H1 (cell line): ENCODE results near the gene FOXC1. TPM values are rescaled to one million over a fixed set of nuclear protein-coding genes. Genes with fewer than 3 reads are reported as not detected.

ENCODE experiments used
- CTCF ChIA-PET: fragments of 300-600 bp; sonication (Branson Sonifier 250); formaldehyde crosslinking; loops from one replicate; lab custom pipeline; 2021; ENCODE audit not compliant: partially characterized antibody; lab: Charles Lee
- POLR2A ChIA-PET: fragments of 300-600 bp; sonication (Branson Sonifier 250); formaldehyde crosslinking; loops from one replicate; lab custom pipeline; 2021; ENCODE audit warnings: inconsistent platforms; ENCODE audit not compliant: partially characterized antibody; lab: Charles Lee
- DNase-seq, 2 experiments: peaks; one replicate each; pipeline versions ENCODE4 v3.0.0 to v3.0.0-alpha.2; 2010 to 2022; ENCODE audit warnings: low spot score in 2 of 2, low read depth in 1 of 2, mixed read lengths in 1 of 2
- FAIRE-seq: peaks from 2 replicates; lab custom pipeline; 2011; peaks lifted over from hg19 to GRCh38; lab: Jason Lieb, UNC
- H2AFZ ChIP-seq: 2 replicates; pipeline ENCODE4 v1.8.1; 2012; ENCODE audit warnings: low read length, inconsistent platforms
- H2AK5ac ChIP-seq: 2 replicates; pipeline ENCODE4 v1.6.1; 2013; ENCODE audit warnings: low read depth, low read length
- H2BK120ac ChIP-seq: replicated peaks from 2 replicates; pipeline ENCODE3; 2013; ENCODE audit warnings: low read depth, low read length, inconsistent platforms
- H2BK12ac ChIP-seq: 2 replicates; pipeline ENCODE4 v1.6.1; 2013; ENCODE audit warnings: low read depth, low read length
- H2BK15ac ChIP-seq: 2 replicates; pipeline ENCODE4 v1.6.1; 2013; ENCODE audit warnings: low read length
- H2BK20ac ChIP-seq: 2 replicates; pipeline ENCODE4 v1.6.1; 2013; ENCODE audit warnings: low read length
- H2BK5ac ChIP-seq: 2 replicates; pipeline ENCODE4 v1.6.1; 2013; ENCODE audit warnings: low read depth, low read length
- H3K14ac ChIP-seq: 2 replicates; pipeline ENCODE4 v1.6.1; 2013; ENCODE audit warnings: inconsistent platforms; ENCODE audit not compliant: insufficient read length
- H3K18ac ChIP-seq: 2 replicates; pipeline ENCODE4 v1.6.1; 2013; ENCODE audit warnings: low read length; ENCODE audit errors: extremely low read depth
- H3K23ac ChIP-seq: 2 replicates; pipeline ENCODE4 v1.6.1; 2013; ENCODE audit warnings: inconsistent platforms; ENCODE audit not compliant: insufficient read length
- H3K23me2 ChIP-seq: 2 replicates; pipeline ENCODE4 v1.6.1; 2013; ENCODE audit warnings: low read depth, low read length
- H3K27ac ChIP-seq: 2 replicates; pipeline ENCODE4 v1.6.1; 2011; ENCODE audit warnings: low read depth, low read length, inconsistent platforms
- H3K27me3 ChIP-seq, 4 experiments: replicated peaks in 1 of 4; 1 replicate in 1 of 4; 2 replicates in 3 of 4; pipeline versions ENCODE4 v1.6.1 to v1.8.1; 2011 to 2013; ENCODE audit warnings: low read length in 3 of 4, mild to moderate bottlenecking in 3 of 4, inconsistent platforms in 2 of 4, mixed read lengths in 2 of 4, moderate library complexity in 1 of 4; ENCODE audit not compliant: control insufficient read depth in 3 of 4, insufficient read depth in 3 of 4; ENCODE audit errors: extremely low read depth in 1 of 4
- H3K36me3 ChIP-seq, 4 experiments: 2 replicates each; pipeline versions ENCODE4 v1.6.1 to v1.8.1; 2011 to 2013; ENCODE audit warnings: mild to moderate bottlenecking in 4 of 4, low read length in 3 of 4, moderate library complexity in 2 of 4, control low read depth in 1 of 4, inconsistent platforms in 1 of 4; ENCODE audit not compliant: insufficient read depth in 4 of 4, control insufficient read depth in 2 of 4
- H3K4ac ChIP-seq: replicated peaks from 2 replicates; pipeline ENCODE3; 2013; ENCODE audit warnings: low read length, low read depth, mixed read lengths, inconsistent platforms; ENCODE audit not compliant: insufficient read length
- H3K4me1 ChIP-seq, 4 experiments: replicated peaks in 1 of 4; 1 replicate in 1 of 4; 2 replicates in 3 of 4; pipeline versions ENCODE4 v1.6.1 to v1.8.1; 2011 to 2013; ENCODE audit warnings: low read length in 3 of 4, inconsistent platforms in 2 of 4, mixed read lengths in 1 of 4; ENCODE audit not compliant: insufficient read depth in 4 of 4, control insufficient read depth in 3 of 4
- H3K4me2 ChIP-seq, 2 experiments: 2 replicates each; pipeline versions ENCODE4 v1.6.1 to v1.8.1; 2011 to 2013; ENCODE audit warnings: low read depth in 2 of 2, low read length in 2 of 2, control low read depth in 1 of 2, inconsistent platforms in 1 of 2, mild to moderate bottlenecking in 1 of 2; ENCODE audit not compliant: insufficient read depth in 1 of 2
- H3K4me3 ChIP-seq, 4 experiments: fragments of 200-600, 300-600 bp in 1 of 4; sonication (generic), shearing (Covaris generic), sonication (Bioruptor Twin) in 1 of 4; 2 replicates each; pipeline versions ENCODE4 v1.5.1 to v1.8.1; 2011 to 2016; ENCODE audit warnings: low read length in 4 of 4, low read depth in 3 of 4, control low read depth in 2 of 4, inconsistent platforms in 2 of 4, mild to moderate bottlenecking in 2 of 4, mixed read lengths in 1 of 4, moderate library complexity in 1 of 4; ENCODE audit not compliant: insufficient read depth in 2 of 4; ENCODE audit errors: extremely low read depth in 1 of 4
- H3K56ac ChIP-seq: replicated peaks from 2 replicates; pipeline ENCODE3; 2013; ENCODE audit warnings: low read depth, mild to moderate bottlenecking, mixed read lengths, low read length, inconsistent platforms; ENCODE audit not compliant: insufficient read length
- H3K79me1 ChIP-seq: 2 replicates; pipeline ENCODE4 v1.6.1; 2013; ENCODE audit warnings: low read depth, low read length, control low read depth
- H3K79me2 ChIP-seq, 2 experiments: 2 replicates each; pipeline versions ENCODE4 v1.6.1 to v1.8.1; 2012 to 2013; ENCODE audit warnings: low read length in 2 of 2, mild to moderate bottlenecking in 2 of 2, inconsistent platforms in 1 of 2; ENCODE audit not compliant: insufficient read depth in 2 of 2, control insufficient read depth in 1 of 2
- H3K9ac ChIP-seq, 4 experiments: replicated peaks in 1 of 4; 1 replicate in 1 of 4; 2 replicates in 3 of 4; pipeline versions ENCODE4 v1.6.1 to v1.8.1; 2011 to 2013; ENCODE audit warnings: low read depth in 3 of 4, low read length in 3 of 4, control low read depth in 2 of 4, mild to moderate bottlenecking in 2 of 4, moderate library complexity in 2 of 4, inconsistent platforms in 1 of 4; ENCODE audit errors: extremely low read depth in 1 of 4
- H3K9me3 ChIP-seq, 2 experiments: 2 replicates each; pipeline versions ENCODE4 v1.6.1 to v1.8.1; 2012 to 2013; ENCODE audit warnings: mild to moderate bottlenecking in 2 of 2, moderate library complexity in 2 of 2, control low read depth in 1 of 2, inconsistent platforms in 1 of 2, low read depth in 1 of 2, low read length in 1 of 2, mixed read lengths in 1 of 2; ENCODE audit not compliant: insufficient read depth in 2 of 2
- H4K20me1 ChIP-seq, 2 experiments: replicated peaks in 1 of 2; 2 replicates each; pipeline versions ENCODE3 to v1.8.1; 2011 to 2013; ENCODE audit warnings: inconsistent platforms in 2 of 2, low read length in 2 of 2, mild to moderate bottlenecking in 1 of 2; ENCODE audit not compliant: insufficient read depth in 2 of 2, control insufficient read depth in 1 of 2
- H4K5ac ChIP-seq: 2 replicates; pipeline ENCODE4 v1.6.1; 2013; ENCODE audit warnings: low read length, low read depth, mixed read lengths, inconsistent platforms; ENCODE audit not compliant: insufficient read length
- H4K8ac ChIP-seq: 2 replicates; pipeline ENCODE4 v1.8.0; 2013; ENCODE audit warnings: mild to moderate bottlenecking, moderate library complexity, low read length, inconsistent platforms; ENCODE audit not compliant: insufficient read depth; ENCODE audit errors: extremely low read depth
- H4K91ac ChIP-seq: replicated peaks from 2 replicates; pipeline ENCODE3; 2013; ENCODE audit warnings: low read length, mixed read lengths, inconsistent platforms; ENCODE audit not compliant: insufficient read length
- ATF3 ChIP-seq: IDR thresholded peaks from 2 replicates; pipeline ENCODE4 v1.6.1; 2011; ENCODE audit warnings: low read depth, mild to moderate bottlenecking, low read length; ENCODE audit not compliant: insufficient read depth
- CBX8 ChIP-seq: fragments of 300-800, 300-1000 bp; sonication (generic); IDR thresholded peaks from 2 replicates; pipeline ENCODE4 v1.7.1; 2016; ENCODE audit warnings: low read depth, low read length, borderline replicate concordance
- CTBP2 ChIP-seq: IDR thresholded peaks from 2 replicates; pipeline ENCODE4 v1.7.0; 2011; ENCODE audit warnings: borderline replicate concordance, mild to moderate bottlenecking, moderate library complexity, mixed read lengths, low read length; ENCODE audit not compliant: insufficient read depth, insufficient read length
- JUND ChIP-seq: IDR thresholded peaks from 2 replicates; pipeline ENCODE4 v1.6.1; 2011; ENCODE audit warnings: mild to moderate bottlenecking, improper control_type of control experiment, low read length
- KDM5A ChIP-seq: fragments of 200-600 bp; IDR thresholded peaks from 2 replicates; pipeline ENCODE4 v1.7.1; 2012; ENCODE audit warnings: mild to moderate bottlenecking, low read length, inconsistent platforms, mixed read lengths
- SAP30 ChIP-seq: fragments of 300-600 bp; sonication (generic); IDR thresholded peaks from 2 replicates; pipeline ENCODE4 v1.7.1; 2012; ENCODE audit warnings: low read length, moderate library complexity, mild to moderate bottlenecking, inconsistent platforms; ENCODE audit not compliant: insufficient read depth, insufficient replicate concordance
- SIN3A ChIP-seq, 2 experiments: IDR thresholded peaks in 1 of 2; conservative IDR thresholded peaks in 1 of 2; 2 replicates each; pipeline ENCODE4 v1.6.1; 2011 to 2012; ENCODE audit warnings: low read length in 2 of 2, improper control_type of control experiment in 1 of 2, low read depth in 1 of 2, mild to moderate bottlenecking in 1 of 2
- TCF12 ChIP-seq: IDR thresholded peaks from 2 replicates; pipeline ENCODE4 v1.6.1; 2011; ENCODE audit warnings: low read depth, mild to moderate bottlenecking, low read length
- USF2 ChIP-seq: IDR thresholded peaks from 2 replicates; pipeline ENCODE4 v1.6.1; 2011; ENCODE audit warnings: low read length, improper control_type of control experiment
- WGBS, 2 experiments: shearing (Covaris generic) in 1 of 2; methylation state at CpG; one replicate each; pipeline versions ENCODE4 v1.1.6 to v1.1.7; 2013 to 2015; ENCODE audit warnings: low lambda C conversion rate in 2 of 2, mixed read lengths in 2 of 2, inconsistent platforms in 1 of 2, low coverage in 1 of 2, missing lambda C conversion rate in 1 of 2; ENCODE audit not compliant: insufficient replicate concordance in 2 of 2, insufficient coverage in 1 of 2, insufficient read length in 1 of 2; ENCODE audit errors: extremely low coverage in 1 of 2, missing lambda C conversion rate in 1 of 2; 5-methylcytosine and 5-hydroxymethylcytosine counted together
- polyA plus RNA-seq, 7 experiments: library from polyadenylated mRNA; depleted of rRNA in 3 of 7; stranded (reverse) in 5 of 7; unstranded in 2 of 7; fragments of >200 nt in 5 of 7; fragments of 200-250 nt in 2 of 7; gene quantifications; 1 replicate in 5 of 7; 2 replicates in 1 of 7; 4 replicates in 1 of 7; pipeline versions ENCODE4 v1.2.1 to v1.2.3, GENCODE V29; 2011 to 2013; ENCODE audit warnings: missing spikeins in 2 of 7, mixed read lengths in 2 of 7
- total RNA-seq: library from RNA; stranded (reverse); fragmentation: NEBNext Ultra II Directional; extraction: Animal tissue kit (Norgen Biotek cat#: 25700); gene quantifications from 2 replicates; pipeline ENCODE4 v1.2.1, GENCODE V29; 2021

FOXC1 gene
- total and polyA plus RNA-seq, 2 of the 8 experiments (the other 6 are each of a cell fraction or from before 2014, with no cell fraction given) = 0.22 TPM; not detected in 1

- Histone ChIP-seq H3K56ac (no peak overlapping the region), H3K79me1 (no peaks in the 10 kb centered on the region), H3K18ac (no peak overlapping the region), H3K4me2 (no peak overlapping the region), H3K27ac (no peak overlapping the region), H3K23me2 (no peaks in the 10 kb centered on the region), H2AFZ (no peak overlapping the region), H3K27me3 (peaks cover 0 to 3% (median 0%) of the 10 kb centered on the region in 4 experiments; a peak in 1 of 7 replicates), H3K36me3 (no peaks in the 10 kb centered on the region), H3K4me3 (no peak overlapping the region), H3K4ac (no peak overlapping the region), H4K5ac (no peak overlapping the region), H4K8ac (no peak overlapping the region), H4K91ac (no peak overlapping the region), H3K9me3 (no peaks in the 10 kb centered on the region), H4K20me1 (no peaks in the 10 kb centered on the region), H2BK120ac (no peak overlapping the region), H2BK5ac (no peak overlapping the region), H3K9ac (no peak overlapping the region), H2BK20ac (no peak overlapping the region), H3K23ac (no peak overlapping the region), H3K79me2 (no peaks in the 10 kb centered on the region), H3K4me1 (peaks cover 0 to 8% (median 4%) of the 10 kb centered on the region in 4 experiments; a peak in 4 of 7 replicates), H3K14ac (no peak overlapping the region), H2BK12ac (no peak overlapping the region), H2BK15ac (no peak overlapping the region), H2AK5ac (no peak overlapping the region)
- WGBS, 2 experiments = 94% methylated on average over 19 of the region's 19 CpGs; no CpG with 5 or more reads in 1 of the 2 experiments
- FAIRE-seq (no peak), DNase-seq (peak in 1 of 2 experiments; percentile 11)
- ChIA-PET CTCF (interaction anchor here (1.1 to 1.5 kb wide), 2 partner anchors 16 to 18 kb away, joined by 3 to 5 read pairs; no protein-coding TSS in a partner anchor), POLR2A (no interaction called here)
- no peak for TF ChIP-seq USF2
- TF ChIP-seq KDM5A = no peak
- TF ChIP-seq ATF3 = no peak
- TF ChIP-seq SIN3A (conservative IDR thresholded peaks at IDR 0.05 in 1 of 2, IDR thresholded peaks at IDR 0.05 in 1 of 2; ENCODE audit: low read depth in 1 of 2, low read length in 2 of 2) = no peak
- TF ChIP-seq JUND = no peak
- TF ChIP-seq TCF12 = no peak
- TF ChIP-seq CTBP2 = no peak
- TF ChIP-seq SAP30 = no peak
- TF ChIP-seq CBX8 = no peak
Observed at GRCh38 chr6:1577896-1578745, 31.6 kb upstream of the FOXC1 start.
